B cell (primary cell): Measurements from ENCODE around the gene TXNDC15. TPM values are rescaled to one million over a fixed set of nuclear protein-coding genes. Genes with fewer than 3 reads are reported as not detected.

Experiments used
- ATAC-seq: fragments of 200-7000 bp; cut with Tn5 transposase; one replicate; pipeline ENCODE4 v1.10.0; 2021; ENCODE audit warnings: low read depth, mild to moderate bottlenecking, moderate number of reproducible peaks, moderate library complexity
- CTCF ChIA-PET: fragments of 350-600 bp; sonication (Branson Sonifier 250); formaldehyde crosslinking; loops from one replicate; lab custom pipeline; 2021; ENCODE audit warnings: antibody characterized with exemption, inconsistent platforms; lab: Charles Lee
- POLR2A ChIA-PET: fragments of 350-600 bp; sonication (Branson Sonifier 250); formaldehyde crosslinking; loops from one replicate; lab custom pipeline; 2021; ENCODE audit warnings: antibody characterized with exemption; lab: Charles Lee
- DNase-seq: peaks from one replicate; pipeline ENCODE4 v3.0.0; 2013
- H2AFZ ChIP-seq: 2 replicates; pipeline ENCODE4 v1.6.1; 2012; ENCODE audit warnings: mild to moderate bottlenecking, low read depth, low read length; ENCODE audit not compliant: insufficient read depth, poor library complexity, severe bottlenecking
- H3K27ac ChIP-seq, 2 donors: 1 replicate in 1 of 2; 2 replicates in 1 of 2; pipeline ENCODE4 v1.5.1; 2012 to 2013; ENCODE audit warnings: low read length in 2 of 2, mild to moderate bottlenecking in 2 of 2, moderate library complexity in 1 of 2
- H3K27me3 ChIP-seq, 4 experiments: fragments of 200-600 bp in 1 of 4; sonication (generic) in 1 of 4; replicated peaks in 1 of 4; 1 replicate in 2 of 4; 2 replicates in 2 of 4; pipeline versions ENCODE4 v1.6.1 to v1.7.0; 2013 to 2016; ENCODE audit warnings: low read length in 3 of 4, mild to moderate bottlenecking in 2 of 4, mixed read lengths in 1 of 4, moderate library complexity in 1 of 4; ENCODE audit not compliant: insufficient read depth in 4 of 4, control insufficient read depth in 3 of 4; ENCODE audit errors: control extremely low read depth in 1 of 4
- H3K36me3 ChIP-seq, 2 experiments: replicated peaks in 1 of 2; 1 replicate in 1 of 2; 2 replicates in 1 of 2; pipeline versions ENCODE4 v1.6.1 to v1.7.1; 2013; ENCODE audit warnings: low read length in 1 of 2; ENCODE audit not compliant: insufficient read depth in 2 of 2, control insufficient read depth in 1 of 2; ENCODE audit errors: control extremely low read depth in 1 of 2, extremely low read depth in 1 of 2
- H3K4me1 ChIP-seq, 2 donors: fragments of 200-600 bp in 1 of 2; sonication (generic) in 1 of 2; 1 replicate in 1 of 2; 2 replicates in 1 of 2; pipeline versions ENCODE4 v1.5.1 to v1.6.1; 2013 to 2017; ENCODE audit warnings: low read length in 2 of 2; ENCODE audit not compliant: control insufficient read depth in 2 of 2, insufficient read depth in 2 of 2
- H3K4me2 ChIP-seq: replicated peaks from 2 replicates; pipeline ENCODE3; 2012; ENCODE audit warnings: mild to moderate bottlenecking, low read depth, low read length; ENCODE audit not compliant: poor library complexity, severe bottlenecking
- H3K4me3 ChIP-seq, 5 experiments: fragments of 200-600 bp in 1 of 5; sonication (generic) in 1 of 5; 1 replicate in 3 of 5; 2 replicates in 2 of 5; pipeline versions ENCODE4 v1.5.1 to v1.7.0; 2011 to 2016; ENCODE audit warnings: low read length in 4 of 5, mild to moderate bottlenecking in 4 of 5, low read depth in 2 of 5, control low read depth in 1 of 5, moderate library complexity in 1 of 5; ENCODE audit not compliant: insufficient read depth in 1 of 5; ENCODE audit errors: control extremely low read depth in 1 of 5, extremely low read depth in 1 of 5
- H3K79me2 ChIP-seq: fragments of 200-600 bp; sonication (generic); one replicate; pipeline ENCODE4 v1.6.0; 2016; ENCODE audit warnings: low read length; ENCODE audit not compliant: control insufficient read depth, insufficient read depth
- H3K9ac ChIP-seq: fragments of 200-600 bp; sonication (generic); 2 replicates; pipeline ENCODE4 v1.6.1; 2017; ENCODE audit warnings: mild to moderate bottlenecking, low read length, moderate library complexity
- H3K9me3 ChIP-seq, 3 donors: one replicate each; pipeline versions ENCODE4 v1.6.1 to v1.7.1; 2013; ENCODE audit warnings: low read length in 2 of 3; ENCODE audit not compliant: control insufficient read depth in 2 of 3, insufficient read depth in 1 of 3; ENCODE audit errors: control extremely low read depth in 1 of 3
- H4K20me1 ChIP-seq: 2 replicates; pipeline ENCODE4 v1.6.0; 2012; ENCODE audit warnings: mild to moderate bottlenecking, low read length; ENCODE audit not compliant: insufficient read depth, control insufficient read depth, poor library complexity, severe bottlenecking
- H3K27ac Mint-ChIP-seq: one replicate; pipeline ENCODE4 v1.8.0; 2021; ENCODE audit warnings: mixed read lengths
- H3K27me3 Mint-ChIP-seq: one replicate; pipeline ENCODE4 v1.8.0; 2021; ENCODE audit warnings: mixed read lengths
- H3K4me1 Mint-ChIP-seq: one replicate; pipeline ENCODE4 v1.8.0; 2021; ENCODE audit warnings: mixed read lengths
- H3K4me3 Mint-ChIP-seq: one replicate; pipeline ENCODE4 v1.8.0; 2021; ENCODE audit warnings: mixed read lengths
- H3K9me3 Mint-ChIP-seq: one replicate; pipeline ENCODE4 v1.8.0; 2022; ENCODE audit warnings: mixed read lengths; ENCODE audit not compliant: insufficient read depth
- CTCF ChIP-seq: fragments of 200-600 bp; IDR thresholded peaks from one replicate; pipeline ENCODE4 v1.8.0; 2022; ENCODE audit warnings: antibody characterized with exemption, mild to moderate bottlenecking
- EZH2 ChIP-seq: IDR thresholded peaks from 2 replicates; pipeline ENCODE4 v1.6.1; 2012; ENCODE audit warnings: borderline replicate concordance, low read depth, mild to moderate bottlenecking, moderate library complexity, low read length; ENCODE audit not compliant: insufficient read depth, poor library complexity, severe bottlenecking
- WGBS: methylation state at CpG from one replicate; pipeline ENCODE4 v1.1.5; 2013; ENCODE audit warnings: missing lambda C conversion rate; ENCODE audit not compliant: insufficient coverage; 5-methylcytosine and 5-hydroxymethylcytosine counted together
- intact Hi-C: fragments of 100-400 bp; cut with micrococcal nuclease; formaldehyde crosslinking; loops from one replicate; pipeline ENCODE4 v1.10.0; 2022
- polyA plus RNA-seq: library from polyadenylated mRNA; depleted of rRNA; stranded (reverse); fragments of >200 nt; gene quantifications from 2 replicates; pipeline ENCODE4 v1.2.3, GENCODE V29; 2012
- total RNA-seq, 2 donors: library from RNA; stranded (reverse); fragments of 120-200 nt in 1 of 2; gene quantifications; 1 replicate in 1 of 2; 2 replicates in 1 of 2; pipeline versions ENCODE4 v1.2.3 to v1.2.4, GENCODE V29; 2013 to 2022

Gene TXNDC15
- total and polyA plus RNA-seq, 2 donors (not counting 1 experiment from before 2014, with no cell fraction given) = 18.5 to 50.4 TPM

GRCh38 chr5:134825212-134825611, 49.0 kb upstream of the TXNDC15 start:
- Histone ChIP-seq H3K4me3 (no peak overlapping the region), H3K4me2 (no peak overlapping the region), H3K27me3 (no peaks in the 10 kb centered on the region), H3K79me2 (no peaks in the 10 kb centered on the region), H3K27ac (no peak overlapping the region), H3K4me1 (no peaks in the 10 kb centered on the region), H2AFZ (no peak overlapping the region), H4K20me1 (no peaks in the 10 kb centered on the region), H3K9me3 (no peaks in the 10 kb centered on the region), H3K9ac (no peak overlapping the region), H3K36me3 (peaks cover 14 to 37% of the 10 kb centered on the region in 2 experiments)
- no peak for DNase-seq
- TF ChIP-seq CTCF = no peak
- no peak for TF ChIP-seq EZH2
- Mint-ChIP-seq H3K27ac (no peak overlapping the region), H3K27me3 (no peaks in the 10 kb centered on the region), H3K4me1 (peaks cover 5% of the 10 kb centered on the region), H3K4me3 (no peak overlapping the region), H3K9me3 (no peaks in the 10 kb centered on the region)
- POLR2A ChIA-PET = no interaction called here
- CTCF ChIA-PET = interaction anchor here (1.2 to 1.3 kb wide), 2 partner anchors 26 to 77 kb away, joined by 4 read pairs; no protein-coding TSS in a partner anchor
- WGBS = 86% methylated on average over 1 of the region's 7 CpGs
- ATAC-seq = no peak
- intact Hi-C loops = no loop called here

- no peak overlapping the region for H3K4me3 Mint-ChIP-seq
- peaks cover 2 to 9% of the 10 kb centered on the region in 2 experiments for H3K36me3 ChIP-seq
- no peak for DNase-seq
- no peaks in the 10 kb centered on the region for H3K9me3 ChIP-seq
- H3K9me3 Mint-ChIP-seq = no peaks in the 10 kb centered on the region
- H3K4me1 Mint-ChIP-seq = no peaks in the 10 kb centered on the region
- ATAC-seq = no peak
- POLR2A ChIA-PET = interaction anchor here (0.5 kb wide), 1 partner anchor 20 kb away, joined by 6 read pairs; no protein-coding TSS in a partner anchor
- H3K27ac Mint-ChIP-seq = no peak overlapping the region
- H3K4me1 ChIP-seq = no peaks in the 10 kb centered on the region
- no peaks in the 10 kb centered on the region for H4K20me1 ChIP-seq
- no peak overlapping the region for H3K4me3 ChIP-seq
- no peaks in the 10 kb centered on the region for H3K27me3 Mint-ChIP-seq
- no peak for TF ChIP-seq CTCF
- no peak for TF ChIP-seq EZH2
- no peaks in the 10 kb centered on the region for H3K79me2 ChIP-seq
- H3K9ac ChIP-seq = no peak overlapping the region
- no peak overlapping the region for H3K27ac ChIP-seq
- no peak overlapping the region for H3K4me2 ChIP-seq
- no peaks in the 10 kb centered on the region for H3K27me3 ChIP-seq
- intact Hi-C loops = no loop called here
- CTCF ChIA-PET = no interaction called here
- H2AFZ ChIP-seq = no peak overlapping the region
- no CpG with 5 or more reads among the region's 3 CpGs for WGBS
These were observed 40.7 kb upstream of the TXNDC15 start for GRCh38 chr5:134833340-134834032.
